ENCODE results near the gene TMEM151B. TPM values are rescaled to one million over a fixed set of nuclear protein-coding genes. Genes with fewer than 3 reads are reported as not detected.

TMEM151B gene
- total RNA-seq, 1 donor from 2014 or later, result 0.10 TPM

DNA sequence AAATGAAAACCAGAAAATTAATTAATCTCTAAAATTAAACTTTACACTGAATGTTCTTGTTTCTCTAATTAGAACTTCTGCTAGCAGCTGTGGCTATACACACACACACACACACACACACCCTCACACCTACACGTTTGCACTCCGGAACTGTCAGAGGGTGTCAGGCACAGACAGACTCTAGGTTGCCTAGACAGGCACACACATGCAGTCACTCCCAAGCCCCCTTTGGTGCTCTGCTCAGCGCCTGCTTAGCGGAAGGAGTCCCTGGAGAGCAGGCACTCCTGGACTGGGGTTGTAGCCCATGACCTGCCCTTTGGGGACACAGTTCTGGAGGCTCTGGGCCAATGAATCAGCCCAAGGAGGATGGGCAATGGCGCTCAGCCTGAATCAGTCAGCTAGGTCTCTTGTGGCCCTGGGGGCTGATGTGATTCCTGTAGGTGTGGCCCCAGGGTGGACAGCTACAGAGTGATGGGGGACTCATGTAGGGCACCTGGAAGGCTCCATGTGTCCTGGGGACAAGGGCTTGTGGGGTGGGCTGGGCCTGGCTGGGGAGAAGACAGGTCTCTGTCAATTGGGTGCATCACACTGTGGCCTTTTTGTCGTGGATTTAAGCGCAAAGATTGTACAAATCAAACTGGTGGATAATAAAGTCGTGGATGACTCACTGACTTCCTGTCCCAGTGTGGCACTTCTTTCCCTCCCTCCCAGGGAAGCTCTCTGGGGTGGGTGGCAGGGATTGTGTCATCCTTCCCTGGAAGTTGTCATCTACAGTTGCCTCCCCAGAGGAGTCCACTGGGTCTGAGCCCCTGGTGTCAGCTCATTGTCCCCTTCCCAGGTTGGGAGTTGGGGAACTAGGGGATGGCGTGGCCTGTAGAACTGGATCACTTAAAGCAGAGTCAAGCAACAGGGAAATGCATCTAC lies 8.8 kb downstream of the TMEM151B start:
- no peak for DNase-seq

DNA sequence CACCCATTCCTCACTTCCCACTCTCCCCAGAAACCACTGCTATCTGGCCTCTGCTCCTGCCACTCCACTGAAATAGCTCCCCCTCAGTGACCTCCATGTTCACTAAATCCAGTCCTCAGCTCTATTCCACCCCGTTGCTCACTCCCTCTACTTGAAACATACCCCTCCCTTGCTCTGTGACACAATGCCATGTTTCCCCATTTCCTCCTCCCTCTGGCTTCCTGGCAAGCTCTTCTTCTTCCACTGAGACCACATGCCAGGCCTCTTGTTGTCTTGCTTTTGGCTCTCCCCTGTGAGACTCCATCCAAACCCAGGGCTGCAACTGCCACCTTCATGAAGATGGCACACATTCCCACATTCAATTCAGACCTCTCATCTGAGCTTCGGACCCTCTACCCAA lies 13.9 kb downstream of the TMEM151B start:
- DNase-seq, result no peak

- DNase-seq, result no peak
Observed at GRCh38 chr6:44284867-44285266, 14.6 kb downstream of the TMEM151B start.

GRCh38 chr6:44285552-44286284 lies 15.5 kb downstream of the TMEM151B start:
- no peak for DNase-seq

GRCh38 chr6:44286285-44286565 lies 16.0 kb downstream of the TMEM151B start:
- no peak for DNase-seq

- no peak for DNase-seq
Observed at GRCh38 chr6:44286747-44287146, 16.5 kb downstream of the TMEM151B start.

GRCh38 chr6:44289726-44290260 lies 19.5 kb downstream of the TMEM151B start:
- DNase-seq, result no peak

DNA sequence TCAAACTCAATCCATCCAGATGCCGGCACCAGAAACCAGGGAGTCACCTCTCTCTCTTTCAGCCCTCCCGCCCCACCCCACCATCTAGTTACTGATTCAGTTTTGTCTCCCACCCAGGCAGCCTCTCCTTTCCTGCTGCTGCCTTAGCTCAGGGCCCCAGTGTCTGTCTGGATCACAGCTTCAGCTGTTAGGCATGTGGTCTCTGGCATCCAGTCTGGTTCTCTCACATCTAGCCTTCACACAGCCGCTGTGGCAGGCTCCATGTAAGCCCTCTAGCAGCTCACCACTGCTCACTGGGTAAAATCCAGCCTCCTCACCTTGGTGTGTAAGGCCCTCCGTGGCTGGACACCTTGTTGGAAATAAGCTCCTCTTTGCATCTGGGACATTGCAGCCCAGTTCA lies 21.6 kb downstream of the TMEM151B start:
- no peak for DNase-seq

GRCh38 chr6:44292661-44293365 lies 22.6 kb downstream of the TMEM151B start:
- no peak for DNase-seq

- no peak for DNase-seq
Observed at GRCh38 chr6:44294832-44295791, 24.9 kb downstream of the TMEM151B start.

GRCh38 chr6:44297063-44298038 lies 27.1 kb downstream of the TMEM151B start:
- DNase-seq, result no peak

DNA sequence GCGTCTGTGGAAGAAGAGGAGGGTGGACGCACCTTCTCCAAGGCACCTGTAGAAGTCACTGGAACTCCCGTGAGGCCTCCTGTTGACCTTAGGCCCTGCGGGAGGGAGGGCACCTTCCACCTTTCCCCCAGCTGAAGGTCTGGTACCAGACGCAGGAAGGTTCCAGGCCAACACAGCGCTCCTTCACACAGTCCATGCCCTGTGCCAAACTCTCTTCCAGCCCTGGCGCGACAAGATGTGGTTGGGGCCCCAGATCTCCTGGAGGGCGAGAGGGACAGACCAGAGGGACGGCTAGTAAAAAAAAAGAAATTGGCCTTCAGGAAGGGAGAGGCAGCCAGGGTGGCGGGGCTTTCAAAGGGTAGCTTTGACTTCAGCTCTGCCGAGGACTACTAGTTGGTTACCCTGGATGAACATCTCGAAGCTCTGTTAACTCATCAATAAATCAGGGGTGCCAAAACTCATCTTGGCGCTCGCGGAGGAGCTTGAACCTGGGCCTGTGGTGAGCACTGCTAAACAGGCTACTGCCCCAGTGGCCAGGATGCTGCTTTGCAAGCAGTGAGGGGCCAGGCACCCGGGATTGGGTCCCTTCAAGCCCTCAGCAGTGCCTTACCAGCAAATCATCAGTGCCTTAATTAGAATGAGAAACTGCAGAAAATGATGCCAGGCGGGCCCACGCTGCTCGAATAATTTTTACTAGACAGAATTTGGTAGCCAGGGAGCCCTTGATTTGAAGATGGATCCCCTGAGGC lies 28.0 kb downstream of the TMEM151B start:
- no peak for DNase-seq

- DNase-seq, result no peak
Observed at GRCh38 chr6:44298864-44299263, 28.6 kb downstream of the TMEM151B start.

- no peak for DNase-seq
Observed at GRCh38 chr6:44300292-44300823, 30.1 kb downstream of the TMEM151B start.

DNA sequence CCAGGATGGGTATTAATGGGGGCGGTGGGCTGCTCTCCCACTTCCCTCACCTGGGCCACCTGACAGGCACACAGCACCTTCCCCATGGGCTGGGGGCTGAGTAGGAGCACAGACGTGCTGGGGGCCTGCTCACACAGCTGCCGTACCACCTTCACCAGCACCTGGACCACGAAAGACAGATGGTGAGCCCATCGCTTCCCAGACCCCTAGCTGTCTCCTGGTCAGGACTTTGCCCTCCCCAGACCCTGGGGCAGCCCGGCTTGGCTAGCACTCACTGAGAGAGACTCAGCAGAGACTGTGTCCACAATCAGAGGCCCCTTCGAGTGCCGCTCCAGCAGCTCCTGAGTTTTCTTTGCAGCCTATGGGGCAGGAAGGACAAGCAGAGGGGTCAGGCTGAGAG lies 30.9 kb downstream of the TMEM151B start:
- DNase-seq, result no peak

DNA sequence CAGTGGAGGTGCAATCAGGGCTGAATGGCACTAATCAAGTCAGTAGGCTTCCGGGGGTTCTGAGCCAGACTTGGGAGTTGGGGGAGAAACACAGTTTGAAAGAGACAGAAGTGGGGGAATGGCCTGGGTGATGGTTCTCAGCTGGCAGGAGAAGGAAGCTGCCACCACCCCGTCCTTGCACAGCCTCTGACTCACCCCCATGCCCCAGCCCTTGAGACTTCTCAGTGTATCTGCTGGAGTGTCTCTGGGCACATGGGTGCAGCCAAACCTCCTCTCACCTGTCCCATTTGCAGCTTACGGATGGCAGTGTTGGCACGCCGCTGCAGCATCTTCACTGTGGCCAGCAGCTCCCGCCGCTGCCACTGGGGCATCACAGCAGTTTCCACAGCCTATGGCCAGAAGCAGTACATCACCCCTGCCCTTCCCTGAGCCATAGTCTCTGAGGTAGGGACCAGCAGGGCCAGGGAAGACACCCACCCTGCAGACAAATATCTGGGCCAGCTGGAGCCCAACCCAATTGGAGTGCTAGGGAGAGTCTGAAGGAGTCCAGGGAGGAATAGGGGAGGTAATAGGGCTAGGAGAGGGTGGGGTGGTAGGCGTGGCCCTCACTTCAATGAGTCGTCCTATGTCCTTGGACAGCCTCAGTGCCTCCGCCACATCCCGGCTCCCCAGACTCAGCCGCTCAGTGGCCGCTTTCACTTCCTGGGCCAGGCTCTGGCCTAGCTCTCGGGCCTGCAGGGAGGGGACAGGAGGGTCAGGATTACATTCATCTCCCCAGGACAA lies 31.7 kb downstream of the TMEM151B start:
- no peak for DNase-seq

DNA sequence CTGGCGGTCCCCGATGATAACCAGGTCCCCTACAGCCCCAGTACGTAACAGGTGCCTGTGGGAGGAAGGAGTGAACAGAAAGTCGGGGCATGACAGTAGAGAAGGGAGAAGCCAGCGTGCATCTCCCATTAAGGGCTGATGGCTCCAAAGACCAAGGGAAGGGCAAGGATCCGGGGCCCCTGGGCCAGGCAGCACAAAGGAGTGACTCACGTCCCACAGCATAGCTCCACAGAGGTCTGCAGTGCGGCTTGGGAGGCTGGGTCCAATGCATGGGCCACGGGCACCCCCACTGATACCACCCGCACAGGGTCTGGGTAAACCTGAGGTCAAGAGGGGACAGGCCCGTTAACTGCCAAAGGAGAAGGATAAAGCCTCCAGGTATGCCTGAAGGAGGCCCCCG lies 32.6 kb downstream of the TMEM151B start:
- DNase-seq, result no peak

DNA sequence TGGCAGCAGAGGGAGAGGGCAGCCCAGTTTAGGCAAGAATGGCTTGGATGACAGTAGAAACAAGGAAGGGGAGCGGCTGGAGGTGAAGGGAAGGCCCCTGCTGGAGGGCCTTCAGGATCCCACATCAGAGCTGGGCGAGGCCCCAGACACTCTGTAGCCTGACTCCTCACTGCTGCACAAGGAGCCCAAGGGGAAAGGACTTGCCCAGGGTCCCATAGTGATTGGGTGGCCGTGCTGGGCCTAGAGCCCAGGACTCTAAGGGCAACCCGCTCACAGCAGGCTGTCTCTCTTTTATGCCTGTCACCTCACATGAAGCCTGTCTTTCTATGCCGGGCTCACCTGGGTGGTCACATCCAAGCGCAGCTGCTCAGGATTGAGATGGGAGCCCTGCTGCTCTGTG lies 33.6 kb downstream of the TMEM151B start:
- no peak for DNase-seq

Measured in skin of body (tissue), 2 donors.